Right lobe of liver (tissue), 4 donors: ENCODE measurements around the gene SLC7A9.
"Not testable (repeated sequence)": the region's sequence is repeated elsewhere in the genome, so short reads cannot be mapped to it uniquely, and the experiment has no call there.

Experiments used
- POLR2A ChIP-seq: fragments of 450-650 bp; IDR thresholded peaks from one replicate; pipeline ENCODE4 v1.6.1; 2017; ENCODE audit warnings: antibody characterized with exemption, mild to moderate bottlenecking
- TF ChIP-seq, protein P1 (sequence below), 4 donors: fragments of 200-600 bp in 3 of 4; fragments of 450-650 bp in 1 of 4; IDR thresholded peaks; one replicate each; pipeline versions ENCODE4 v1.5.1 to v1.8.0; 2016 to 2022; ENCODE audit warnings: antibody characterized with exemption in 4 of 4, mild to moderate bottlenecking in 2 of 4
- donor health status: DM: no; HTN: no; CAD: no.
- donor health status: DM: no; HTN: no; CAD: no.
- donor health status: DM: no; HTN: yes; CAD: no.

DNA sequence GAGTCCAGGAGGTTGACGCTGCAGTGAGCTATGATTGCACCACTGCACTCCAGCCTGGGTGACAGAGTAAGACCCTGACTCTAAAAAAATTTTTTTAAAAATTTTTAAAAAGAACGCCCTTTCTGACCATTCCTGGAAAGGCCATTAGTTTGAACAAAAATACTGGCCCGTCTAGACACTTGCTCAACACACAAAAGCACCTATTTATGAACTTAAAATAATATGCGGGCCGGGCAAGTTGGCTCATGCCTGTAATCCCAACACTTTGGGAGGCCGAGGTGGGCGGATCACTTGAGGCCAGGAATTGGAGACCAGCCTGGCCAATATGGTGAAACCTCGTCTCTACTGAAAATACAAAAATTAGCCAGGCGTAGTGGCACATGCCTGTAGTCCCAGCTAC, 2.1 kb downstream of the SLC7A9 start:
- TF ChIP-seq, protein P1, sequence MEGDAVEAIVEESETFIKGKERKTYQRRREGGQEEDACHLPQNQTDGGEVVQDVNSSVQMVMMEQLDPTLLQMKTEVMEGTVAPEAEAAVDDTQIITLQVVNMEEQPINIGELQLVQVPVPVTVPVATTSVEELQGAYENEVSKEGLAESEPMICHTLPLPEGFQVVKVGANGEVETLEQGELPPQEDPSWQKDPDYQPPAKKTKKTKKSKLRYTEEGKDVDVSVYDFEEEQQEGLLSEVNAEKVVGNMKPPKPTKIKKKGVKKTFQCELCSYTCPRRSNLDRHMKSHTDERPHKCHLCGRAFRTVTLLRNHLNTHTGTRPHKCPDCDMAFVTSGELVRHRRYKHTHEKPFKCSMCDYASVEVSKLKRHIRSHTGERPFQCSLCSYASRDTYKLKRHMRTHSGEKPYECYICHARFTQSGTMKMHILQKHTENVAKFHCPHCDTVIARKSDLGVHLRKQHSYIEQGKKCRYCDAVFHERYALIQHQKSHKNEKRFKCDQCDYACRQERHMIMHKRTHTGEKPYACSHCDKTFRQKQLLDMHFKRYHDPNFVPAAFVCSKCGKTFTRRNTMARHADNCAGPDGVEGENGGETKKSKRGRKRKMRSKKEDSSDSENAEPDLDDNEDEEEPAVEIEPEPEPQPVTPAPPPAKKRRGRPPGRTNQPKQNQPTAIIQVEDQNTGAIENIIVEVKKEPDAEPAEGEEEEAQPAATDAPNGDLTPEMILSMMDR (IDR thresholded peaks at IDR 0.05): not testable (repeated sequence)
- TF ChIP-seq POLR2A: not testable (repeated sequence)
